ENCODE results near the gene PROM2.

PROM2 gene

DNA sequence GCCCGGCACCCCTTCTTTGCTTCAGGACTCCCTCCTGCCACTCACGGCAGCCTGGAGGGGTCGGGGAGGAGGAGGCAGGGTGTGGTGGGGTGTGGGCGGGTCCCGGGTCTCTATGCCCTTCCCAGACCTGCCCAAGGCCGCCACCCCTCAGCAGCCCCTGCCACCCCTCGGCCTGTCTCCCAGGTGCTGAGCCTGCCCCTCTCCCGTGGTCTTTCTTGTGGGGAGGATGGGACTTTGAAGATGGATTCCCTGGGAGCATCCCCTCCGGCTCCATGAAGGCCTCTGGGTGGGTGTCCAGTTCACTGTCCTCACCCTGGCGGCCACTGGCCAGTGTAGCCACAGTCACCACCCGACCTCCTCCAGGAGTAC lies 46.1 kb downstream of the PROM2 start:
- Histone ChIP-seq H3K27ac (no peak overlapping the region), H3K27me3 (no peaks in the 10 kb centered on the region), H3K36me3 (no peaks in the 10 kb centered on the region), H3K4me3 (no peak overlapping the region), H3K4me1 (peaks cover 0 to 18% (median 4%) of the 10 kb centered on the region in 4 donors), H3K9me3 (no peaks in the 10 kb centered on the region)
- no peak for DNase-seq
- intact Hi-C loops (cut with DNase I; ENCODE audit: low total_unique reads): no loop called here
- TF ChIP-seq, protein P1, sequence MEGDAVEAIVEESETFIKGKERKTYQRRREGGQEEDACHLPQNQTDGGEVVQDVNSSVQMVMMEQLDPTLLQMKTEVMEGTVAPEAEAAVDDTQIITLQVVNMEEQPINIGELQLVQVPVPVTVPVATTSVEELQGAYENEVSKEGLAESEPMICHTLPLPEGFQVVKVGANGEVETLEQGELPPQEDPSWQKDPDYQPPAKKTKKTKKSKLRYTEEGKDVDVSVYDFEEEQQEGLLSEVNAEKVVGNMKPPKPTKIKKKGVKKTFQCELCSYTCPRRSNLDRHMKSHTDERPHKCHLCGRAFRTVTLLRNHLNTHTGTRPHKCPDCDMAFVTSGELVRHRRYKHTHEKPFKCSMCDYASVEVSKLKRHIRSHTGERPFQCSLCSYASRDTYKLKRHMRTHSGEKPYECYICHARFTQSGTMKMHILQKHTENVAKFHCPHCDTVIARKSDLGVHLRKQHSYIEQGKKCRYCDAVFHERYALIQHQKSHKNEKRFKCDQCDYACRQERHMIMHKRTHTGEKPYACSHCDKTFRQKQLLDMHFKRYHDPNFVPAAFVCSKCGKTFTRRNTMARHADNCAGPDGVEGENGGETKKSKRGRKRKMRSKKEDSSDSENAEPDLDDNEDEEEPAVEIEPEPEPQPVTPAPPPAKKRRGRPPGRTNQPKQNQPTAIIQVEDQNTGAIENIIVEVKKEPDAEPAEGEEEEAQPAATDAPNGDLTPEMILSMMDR (IDR thresholded peaks at IDR 0.05): no peak

DNA sequence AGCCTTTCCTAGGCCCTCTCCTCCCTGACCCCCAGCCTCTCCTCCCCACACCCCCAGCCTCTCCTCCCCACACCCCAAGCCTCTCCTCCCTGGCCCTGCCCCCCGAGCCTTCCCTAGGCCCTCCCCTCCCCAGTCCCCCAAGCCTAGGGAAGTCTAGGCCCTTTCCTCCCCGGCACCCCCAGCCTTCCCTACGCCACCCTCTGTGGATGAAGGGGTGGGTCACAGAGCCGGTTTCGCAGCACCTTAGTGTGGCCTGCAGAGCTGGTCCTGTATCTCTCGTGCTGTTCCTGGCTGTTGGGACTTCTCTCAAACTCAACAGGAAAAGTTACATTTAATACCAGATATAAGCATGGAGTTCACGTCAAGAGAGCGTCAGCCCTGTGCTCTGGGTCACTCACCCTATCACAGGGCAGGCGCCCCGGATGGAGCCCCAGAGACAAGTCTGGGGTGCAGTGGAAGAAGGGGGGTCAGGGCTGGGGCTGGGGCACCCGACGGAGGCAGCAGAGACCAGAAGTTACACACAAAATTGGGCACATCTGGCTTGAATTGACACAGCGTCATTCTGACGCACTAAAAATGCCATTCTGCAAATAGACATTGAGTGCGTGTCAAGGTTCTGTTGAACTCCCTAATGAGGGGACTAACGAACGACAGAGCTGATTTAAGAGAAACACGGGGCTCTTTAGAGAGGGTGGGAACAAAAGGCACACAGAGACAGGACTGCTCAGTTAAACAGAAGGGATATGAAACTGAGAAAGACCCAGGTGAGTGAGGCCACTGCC lies 46.9 kb downstream of the PROM2 start:
- Histone ChIP-seq H3K9me3 (no peaks in the 10 kb centered on the region), H3K4me1 (peaks cover 0 to 10% (median 3%) of the 10 kb centered on the region in 4 donors), H3K4me3 (no peak overlapping the region), H3K36me3 (no peaks in the 10 kb centered on the region), H3K27ac (no peak overlapping the region), H3K27me3 (no peaks in the 10 kb centered on the region)
- TF ChIP-seq, protein P1 (IDR thresholded peaks at IDR 0.05): no peak
- intact Hi-C loops (cut with DNase I; ENCODE audit: low total_unique reads): no loop called here
- DNase-seq: no peak

DNA sequence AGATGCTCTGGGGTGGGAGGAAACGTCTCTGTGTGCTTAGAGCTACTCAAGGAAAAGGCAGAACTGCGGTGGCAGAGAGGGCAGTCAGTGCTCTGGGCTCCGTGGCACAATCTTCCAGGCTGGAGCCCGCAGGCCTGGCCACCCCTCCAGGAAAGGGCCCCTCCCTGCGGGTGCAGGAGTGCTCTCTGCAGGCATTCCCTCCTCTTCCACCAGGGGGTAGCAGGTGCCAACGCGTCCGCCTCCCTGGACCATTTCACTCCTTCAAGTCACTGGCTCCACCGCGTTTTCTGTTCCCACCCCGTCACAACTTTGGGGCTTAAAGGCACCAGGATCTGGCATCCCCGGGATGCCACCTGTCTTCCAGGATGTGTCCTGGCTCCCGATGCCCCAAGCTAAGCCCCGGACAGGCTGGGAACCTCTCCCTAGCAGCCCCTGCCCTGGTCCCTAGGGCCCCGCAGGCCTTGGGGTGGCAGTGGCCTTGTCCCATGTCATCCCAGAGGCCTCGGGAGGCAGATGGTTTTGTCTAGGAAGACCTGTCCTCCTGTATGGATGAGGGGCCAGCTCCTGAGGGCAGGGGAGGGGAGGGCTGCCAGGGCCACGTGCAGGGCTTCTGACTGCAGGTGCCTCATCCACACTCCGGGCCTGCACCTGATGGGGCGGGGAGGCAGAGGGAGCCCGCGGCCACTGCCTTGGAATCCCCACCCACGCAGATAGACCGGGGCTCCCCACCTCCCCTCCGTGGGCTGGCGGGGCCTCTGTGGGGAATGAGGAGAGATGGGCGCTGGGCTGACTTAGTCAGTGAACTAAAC lies 49.3 kb downstream of the PROM2 start:
- no peak overlapping the region for H3K4me3 ChIP-seq
- H3K36me3 ChIP-seq: no peaks in the 10 kb centered on the region
- H3K4me1 ChIP-seq: no peaks in the 10 kb centered on the region
- intact Hi-C loops (cut with DNase I; ENCODE audit: low total_unique reads): no loop called here
- DNase-seq: no peak
- no peaks in the 10 kb centered on the region for H3K9me3 ChIP-seq
- TF ChIP-seq, protein P1 (IDR thresholded peaks at IDR 0.05): peak in 1 of 2 experiments; percentile 24
- H3K27ac ChIP-seq: no peak overlapping the region
- no peaks in the 10 kb centered on the region for H3K27me3 ChIP-seq

DNA sequence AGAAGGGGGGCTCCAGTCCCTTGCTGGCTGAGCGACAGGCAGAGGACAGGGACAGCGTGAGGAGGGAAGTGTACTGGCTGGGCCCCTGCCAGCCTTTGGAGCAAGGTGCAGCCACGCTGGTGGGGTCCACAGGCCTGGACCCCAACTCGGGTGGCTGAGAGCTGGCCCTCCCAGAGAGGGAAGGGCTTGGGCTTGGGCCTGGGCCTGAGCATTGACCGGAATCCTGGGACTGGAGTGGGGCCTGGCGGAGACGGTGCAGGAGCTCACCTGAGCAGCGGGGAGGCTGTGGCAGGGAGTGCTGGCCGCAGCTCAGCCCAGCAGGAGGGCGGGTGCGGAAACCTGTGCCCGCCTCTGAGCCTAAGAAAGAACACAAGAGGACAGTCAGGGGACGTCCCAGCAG lies 50.8 kb downstream of the PROM2 start:
- H3K9me3 ChIP-seq: no peaks in the 10 kb centered on the region
- no peaks in the 10 kb centered on the region for H3K27me3 ChIP-seq
- H3K4me1 ChIP-seq: no peaks in the 10 kb centered on the region
- no peaks in the 10 kb centered on the region for H3K36me3 ChIP-seq
- no peak overlapping the region for H3K27ac ChIP-seq
- H3K4me3 ChIP-seq: no peak overlapping the region
- intact Hi-C loops (cut with DNase I; ENCODE audit: low total_unique reads): no loop called here
- TF ChIP-seq, protein P1 (IDR thresholded peaks at IDR 0.05): no peak
- no peak for DNase-seq

DNA sequence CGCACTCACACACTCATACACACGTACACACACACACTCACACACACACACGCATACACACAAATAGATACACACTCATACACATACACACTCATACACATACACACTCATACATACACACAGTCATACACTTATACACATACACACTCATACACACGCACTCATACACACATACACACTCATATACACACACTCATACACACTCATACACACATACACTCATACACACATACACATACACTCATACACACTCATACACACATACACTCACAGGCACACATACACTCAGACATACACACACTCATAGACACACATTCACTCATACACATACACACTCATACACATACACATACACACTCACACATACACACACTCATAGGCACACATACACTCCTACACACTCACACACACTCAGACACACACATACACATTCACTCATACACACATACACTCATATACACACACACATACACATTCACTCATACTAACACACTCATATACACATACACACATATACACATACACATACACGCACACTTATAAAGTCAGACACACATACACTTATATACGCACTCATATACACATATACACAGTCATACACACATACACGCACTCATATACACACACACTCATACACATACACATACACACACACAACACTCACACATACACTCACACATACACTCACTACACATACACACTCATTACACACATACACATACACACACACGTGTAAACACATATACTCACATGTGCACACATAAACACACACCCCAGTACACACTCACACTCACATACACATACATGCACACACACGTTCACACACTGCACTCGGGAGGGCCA lies 51.6 kb downstream of the PROM2 start:
- Histone ChIP-seq H3K4me1 (no peaks in the 10 kb centered on the region), H3K27ac (no peak overlapping the region), H3K4me3 (no peak overlapping the region), H3K36me3 (no peaks in the 10 kb centered on the region), H3K27me3 (no peaks in the 10 kb centered on the region), H3K9me3 (no peaks in the 10 kb centered on the region)
- intact Hi-C loops (cut with DNase I; ENCODE audit: low total_unique reads): no loop called here
- TF ChIP-seq, protein P1 (IDR thresholded peaks at IDR 0.05): no peak
- no peak for DNase-seq
